OCI-M1 (cell line): ENCODE results near the gene NDUFS4.
"Not testable (repeated sequence)": the region's sequence is repeated elsewhere in the genome, so short reads cannot be mapped to it uniquely, and the experiment has no call there.

Source experiments
- DNase-seq: peaks from one replicate; lab custom pipeline; 2025; lab: John Stamatoyannopoulos, UW

Gene NDUFS4

DNA sequence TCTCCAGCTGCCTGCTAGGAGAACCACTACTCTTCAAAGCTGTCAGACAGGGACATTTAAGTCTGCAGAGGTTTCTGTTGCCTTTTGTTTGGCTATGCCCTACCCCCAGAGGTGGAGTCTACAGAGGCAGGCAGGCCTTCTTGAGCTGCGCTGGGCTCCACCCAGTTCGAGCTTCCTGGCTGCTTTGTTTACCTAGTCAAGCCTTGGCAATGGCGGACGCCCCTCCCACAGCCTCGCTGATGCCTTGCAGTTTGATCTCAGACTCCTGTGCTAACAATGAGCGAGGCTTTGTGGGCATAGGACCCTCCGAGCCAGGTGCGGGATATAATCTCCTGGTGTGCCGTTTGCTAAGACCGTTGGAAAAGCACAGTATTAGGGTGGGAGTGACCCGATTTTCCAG, 104.9 kb downstream of the NDUFS4 start:
- DNase-seq: not testable (repeated sequence)

DNA sequence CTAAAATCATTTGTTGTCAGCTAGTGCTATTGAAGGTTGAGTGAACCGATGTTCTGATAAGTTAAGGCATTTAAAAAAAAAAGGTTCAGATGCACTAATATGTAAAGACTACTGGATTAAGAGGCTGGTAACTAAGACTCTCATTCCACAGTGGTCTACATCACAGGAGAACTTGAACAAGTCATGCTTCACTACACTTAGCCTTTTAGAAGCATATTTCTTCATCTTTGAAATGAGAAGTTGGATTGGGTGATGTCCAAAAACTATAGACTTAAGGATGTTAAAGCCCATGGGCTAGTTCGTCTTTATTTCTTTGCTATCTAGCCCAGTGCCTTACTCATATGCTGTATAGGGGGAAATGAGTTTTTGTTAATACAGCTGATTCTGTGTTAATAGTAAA, 107.2 kb downstream of the NDUFS4 start:
- DNase-seq: no peak

DNA sequence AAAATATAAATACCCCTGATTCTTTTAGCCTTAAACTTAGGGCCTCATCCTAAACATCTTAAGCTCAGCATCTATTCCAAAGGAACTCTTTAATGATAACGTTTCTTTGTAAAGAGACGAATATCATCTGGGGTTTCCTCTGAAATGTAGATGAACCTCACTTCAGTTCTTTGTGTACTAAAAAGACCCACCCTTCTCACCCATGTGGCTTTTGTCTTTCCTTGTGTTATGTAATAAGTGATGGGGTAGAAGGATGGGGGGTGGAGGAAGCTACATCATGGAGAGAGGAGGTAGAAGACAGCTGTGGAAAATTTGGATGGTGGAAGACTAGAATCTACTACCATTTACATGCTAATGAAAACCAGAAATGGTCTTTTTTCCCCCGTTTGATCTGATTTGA, 111.0 kb downstream of the NDUFS4 start:
- DNase-seq: no peak

DNA sequence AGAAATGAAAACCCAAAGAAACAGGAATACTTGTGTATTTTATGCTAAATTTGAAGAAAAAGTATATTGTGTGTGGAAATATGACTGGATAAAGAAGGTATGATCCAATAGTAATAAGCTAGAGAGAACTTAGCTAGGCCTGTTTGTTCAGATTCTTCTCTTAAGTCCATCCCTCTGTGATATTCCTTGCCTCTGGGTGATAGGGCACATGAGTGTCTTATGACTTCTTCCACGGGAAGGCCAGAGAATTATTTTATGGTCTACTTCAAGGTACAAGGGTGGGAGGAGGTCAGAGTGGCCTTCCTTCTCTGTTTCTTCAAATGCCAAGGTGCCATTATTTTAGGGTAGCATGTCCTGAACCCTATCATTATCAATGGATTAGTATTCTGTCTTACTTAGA, 113.7 kb downstream of the NDUFS4 start:
- no peak for DNase-seq

DNA sequence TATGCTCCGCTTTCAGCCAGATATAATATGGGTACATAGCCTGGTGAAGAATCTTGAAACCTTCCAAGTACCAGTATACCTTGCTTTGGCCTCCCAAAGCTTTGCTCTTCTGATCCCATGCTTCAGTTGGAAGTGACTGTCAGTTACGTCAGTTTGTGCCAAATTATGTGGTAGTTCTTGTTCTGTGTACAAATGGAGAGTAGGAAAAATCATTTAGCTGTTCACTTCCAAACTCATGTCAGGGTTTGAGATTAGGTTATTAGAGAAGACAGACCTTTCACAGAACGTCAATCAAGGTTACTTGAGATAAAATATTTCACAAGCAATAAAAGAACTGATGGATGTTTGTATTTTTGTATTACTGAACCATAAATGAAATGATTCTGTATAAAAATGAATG, 117.2 kb downstream of the NDUFS4 start:
- no peak for DNase-seq

DNA sequence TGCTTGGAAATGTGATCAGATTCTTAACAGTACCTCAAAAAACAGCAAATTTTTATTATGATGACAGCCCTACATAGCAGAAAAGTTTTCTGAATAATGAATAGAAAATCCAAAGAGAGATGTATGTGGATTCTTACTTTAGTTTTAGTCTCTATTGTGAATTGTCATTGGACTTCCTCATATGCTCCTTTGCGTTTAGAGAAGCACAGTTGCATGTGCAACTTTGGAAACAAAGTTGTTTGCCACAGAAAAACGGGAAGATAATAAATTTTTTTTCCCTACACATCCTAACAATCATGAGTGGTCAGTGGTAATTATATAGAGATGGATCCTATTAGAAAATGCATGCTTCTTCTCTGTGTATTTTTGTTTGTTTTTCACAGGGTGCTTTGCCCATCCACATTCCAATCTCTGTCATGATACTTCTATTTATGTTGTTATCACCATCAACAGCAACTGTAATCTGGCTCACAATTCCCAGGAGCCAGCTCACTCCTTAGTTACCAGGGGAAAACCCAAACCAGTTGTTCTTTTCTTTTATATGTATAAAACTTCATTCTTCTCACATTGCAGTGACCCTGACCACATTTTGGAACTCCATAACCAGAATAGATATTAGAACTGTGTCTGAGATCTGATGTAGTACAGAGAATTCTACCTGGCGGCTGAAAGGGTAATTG, 118.7 kb downstream of the NDUFS4 start:
- no peak for DNase-seq

DNA sequence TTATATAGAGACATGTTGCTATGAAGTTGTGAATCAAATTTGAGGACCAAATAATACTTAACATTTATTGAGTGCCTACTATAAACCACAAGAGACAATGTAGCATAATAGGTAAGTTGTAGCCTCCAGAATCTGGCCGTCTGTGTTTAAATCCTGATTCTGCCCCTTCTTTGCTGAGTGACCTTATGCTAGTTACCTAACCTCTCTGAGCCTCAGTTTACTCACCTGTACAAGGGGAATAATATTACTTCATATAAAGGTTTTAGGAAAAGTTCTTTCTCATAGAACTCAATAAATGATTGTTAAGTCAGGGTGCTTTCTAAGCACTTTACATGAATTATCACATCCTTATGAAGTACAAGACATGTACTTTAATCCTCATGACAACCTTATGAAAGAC, 120.6 kb downstream of the NDUFS4 start:
- DNase-seq: no peak

DNA sequence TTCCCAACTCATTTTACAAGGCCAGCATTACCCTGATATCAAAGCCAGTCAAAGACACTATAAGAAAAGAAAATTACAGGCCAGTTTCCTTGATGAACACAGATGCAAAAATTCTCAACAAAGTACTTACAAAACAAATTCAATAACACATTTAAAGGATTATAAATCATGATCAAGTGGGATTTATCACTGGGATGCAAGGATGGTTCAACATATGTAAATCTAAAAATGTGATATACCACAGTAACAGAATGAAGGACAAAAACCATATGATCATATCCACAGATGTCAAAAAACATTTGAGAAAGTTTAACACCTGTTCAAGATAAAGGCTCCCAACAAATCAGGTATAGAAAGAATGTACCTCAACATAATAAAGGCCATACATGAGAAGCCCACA, 130.6 kb downstream of the NDUFS4 start:
- no peak for DNase-seq

DNA sequence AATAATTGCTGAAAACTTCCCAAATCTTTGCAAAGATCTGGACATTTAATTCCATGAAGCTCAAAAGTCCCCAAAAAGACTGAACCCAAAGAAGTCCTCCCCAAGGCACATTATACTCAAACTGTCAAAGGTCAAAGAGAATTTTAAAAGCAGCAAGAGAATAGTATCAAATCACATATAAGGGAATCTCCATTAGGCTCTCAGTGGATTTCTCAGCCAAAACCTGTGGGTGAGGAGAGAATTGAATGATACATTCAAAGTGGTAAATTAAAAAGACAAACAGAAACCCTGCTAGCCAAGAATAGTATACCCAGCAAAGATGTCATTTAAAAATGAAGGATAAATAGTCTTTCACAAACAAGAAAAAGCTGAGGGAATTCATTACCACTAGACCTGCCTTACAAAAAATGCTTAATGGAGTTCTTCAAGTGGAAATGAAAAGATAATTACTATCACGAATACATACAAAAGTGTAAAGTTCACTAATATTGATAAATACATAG, 134.1 kb downstream of the NDUFS4 start:
- peak; percentile 14 for DNase-seq

DNA sequence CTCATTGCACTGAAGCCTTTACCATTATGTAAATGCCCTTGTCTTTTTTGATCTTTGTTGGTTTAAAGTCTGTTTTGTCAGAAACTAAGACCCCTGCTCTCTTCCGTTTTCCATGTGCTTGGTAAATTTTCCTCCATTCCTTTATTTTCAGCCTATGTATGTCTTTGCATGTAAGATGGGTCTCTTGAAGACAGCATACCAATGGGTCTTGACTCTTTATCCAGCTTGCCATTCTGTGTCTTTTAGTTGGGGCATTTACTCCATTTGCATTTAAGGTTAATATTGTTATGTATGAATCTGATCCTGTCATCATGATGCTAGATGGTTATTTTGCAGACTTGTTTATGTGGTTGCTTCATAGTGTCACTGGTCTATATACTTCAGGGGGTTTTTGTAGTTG, 150.0 kb downstream of the NDUFS4 start:
- not testable (repeated sequence) for DNase-seq

DNA sequence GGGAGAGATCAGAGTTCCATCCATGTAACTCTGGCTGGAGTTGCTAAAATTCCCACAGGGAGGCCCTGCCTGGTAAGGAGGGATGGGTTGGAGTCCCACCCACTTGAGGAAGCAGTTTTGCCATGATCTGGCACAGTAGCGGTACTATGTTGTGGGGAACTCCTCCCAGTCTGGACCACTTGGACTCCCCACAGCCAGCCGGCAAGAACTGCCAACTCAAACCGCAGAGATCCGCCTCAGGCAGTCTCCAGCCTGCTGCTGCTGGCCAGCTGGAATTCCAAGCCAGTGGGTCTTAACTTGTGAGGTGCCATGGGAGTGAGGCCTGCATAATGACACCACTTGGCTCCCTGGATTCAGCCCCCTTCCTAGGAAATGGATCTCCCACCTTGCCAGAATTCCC, 151.9 kb downstream of the NDUFS4 start:
- no peak for DNase-seq

DNA sequence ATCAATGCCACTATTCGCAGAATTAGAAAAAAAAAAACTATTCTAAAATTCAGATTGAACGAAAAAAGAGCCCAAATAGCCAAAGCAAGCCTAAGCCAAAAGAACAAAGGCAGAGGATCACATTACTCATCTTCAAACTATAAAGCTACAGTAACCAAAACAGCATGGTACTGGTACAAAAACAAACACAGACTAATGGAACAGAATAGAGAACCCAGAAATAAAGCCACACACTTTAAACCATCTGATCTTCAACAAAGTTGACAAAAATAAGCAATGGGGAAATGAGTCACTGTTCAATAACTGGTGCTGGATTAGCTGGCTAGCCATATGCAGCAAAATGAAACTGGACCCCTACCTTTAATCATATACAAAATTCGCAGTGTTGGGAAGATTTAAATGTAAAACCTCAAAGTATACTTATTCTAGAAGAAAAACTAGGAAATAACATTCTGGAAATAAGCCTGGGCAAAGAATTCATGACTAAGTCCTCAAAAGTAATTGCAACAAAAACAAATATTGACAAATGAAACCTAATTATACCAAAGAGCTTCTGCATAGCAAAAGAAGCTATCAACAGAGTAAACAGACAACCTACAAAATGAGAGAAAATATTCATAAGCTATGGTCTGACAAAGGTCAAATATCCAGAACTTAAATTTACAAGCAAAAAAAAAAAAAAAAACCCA, 153.7 kb downstream of the NDUFS4 start:
- no peak for DNase-seq

DNA sequence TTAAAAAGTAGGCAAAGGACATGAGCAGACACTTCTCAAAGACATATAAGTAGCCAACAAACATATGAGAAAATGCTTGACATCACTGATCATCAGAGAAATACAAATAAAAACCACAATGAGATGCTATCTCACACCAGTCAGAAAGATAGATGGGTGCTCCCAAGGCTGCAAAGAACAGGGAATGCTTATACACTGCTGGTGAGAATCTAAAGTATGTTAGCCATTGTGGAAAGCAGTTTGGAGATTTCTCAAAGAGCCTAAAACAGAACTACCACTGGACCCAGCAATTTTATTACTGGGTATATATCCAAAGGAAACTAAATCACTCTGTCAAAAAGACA, 154.2 kb downstream of the NDUFS4 start:
- no peak for DNase-seq

DNA sequence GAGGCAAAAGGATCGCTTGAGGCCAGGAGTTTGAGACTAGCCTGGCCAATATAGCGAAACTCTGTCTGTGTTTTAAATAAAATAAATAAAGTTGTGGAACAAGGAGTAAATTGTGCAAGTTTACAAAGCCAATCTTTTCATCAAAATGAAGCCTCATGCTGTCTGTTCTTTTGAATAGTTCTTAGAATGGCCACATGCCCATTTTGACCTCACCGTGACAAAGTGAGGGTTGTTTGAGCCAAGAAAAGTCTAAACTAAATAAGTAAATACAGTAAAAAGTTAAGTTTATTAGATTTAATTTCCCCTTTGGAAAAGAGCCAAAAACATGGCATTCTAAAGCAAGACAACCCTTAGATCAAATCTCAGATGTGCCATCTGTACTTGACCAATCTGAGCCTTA, 165.7 kb downstream of the NDUFS4 start:
- no peak for DNase-seq

DNA sequence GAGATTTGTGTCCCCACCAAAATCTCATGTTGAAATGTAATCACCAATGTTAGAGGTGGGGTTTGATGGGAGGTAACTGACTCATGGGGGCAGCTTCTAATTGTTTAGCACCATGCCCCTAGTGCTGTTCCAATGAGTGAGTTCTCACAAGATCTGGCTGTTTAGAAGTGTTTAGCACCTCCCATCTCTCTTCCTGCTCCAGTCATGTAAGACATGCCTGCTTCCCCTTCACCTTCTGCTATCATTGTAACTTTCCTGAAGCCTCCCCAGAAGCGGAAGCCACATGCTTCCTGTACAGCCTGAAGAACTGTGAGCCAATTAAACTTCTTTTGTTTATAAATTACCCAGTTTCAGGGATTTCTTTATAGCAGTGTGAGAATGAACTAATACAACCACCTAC, 170.5 kb downstream of the NDUFS4 start:
- no peak for DNase-seq
